ENCODE results near the gene TRAPPC2L. TPM values are rescaled to one million over a fixed set of nuclear protein-coding genes. Genes with fewer than 3 reads are reported as not detected.
A peak's percentile ranks its signal among the peaks of the same experiment; 100 is the strongest.

TRAPPC2L gene
- total and polyA plus RNA-seq, 2 of the 13 experiments (the other 11 are each of a cell fraction or from before 2014, with no cell fraction given), result 96.3 to 107 TPM

GRCh38 chr16:88807142-88807625, 49.7 kb upstream of the TRAPPC2L start (continued):
- TF ChIP-seq MXD3 (CRISPR knock-in tag; IDR thresholded peaks at IDR 0.05) (no peak), TBP (CRISPR knock-in tag; IDR thresholded peaks at IDR 0.05) (no peak), PRMT3 (CRISPR knock-in tag; IDR thresholded peaks at IDR 0.05; ENCODE audit: borderline replicate concordance, low read depth) (no peak), MATR3 (CRISPR knock-in tag; IDR thresholded peaks at IDR 0.05) (no peak), RFX3 (CRISPR knock-in tag; IDR thresholded peaks at IDR 0.05) (no peak), KDM5A (IDR thresholded peaks at IDR 0.05; ENCODE audit: borderline replicate concordance, low read length) (no peak), ZBED4 (CRISPR knock-in tag; IDR thresholded peaks at IDR 0.05; ENCODE audit: borderline replicate concordance) (no peak), ZNF770 (CRISPR knock-in tag; IDR thresholded peaks at IDR 0.05) (no peak), ZNF431 (CRISPR knock-in tag; IDR thresholded peaks at IDR 0.05; ENCODE audit: borderline replicate concordance, low read depth) (no peak), ZBTB49 (CRISPR knock-in tag; IDR thresholded peaks at IDR 0.05; ENCODE audit: borderline replicate concordance) (no peak), FOXO4 (CRISPR knock-in tag; conservative IDR thresholded peaks at IDR 0.05) (no peak), AGO2 (optimal IDR thresholded peaks at IDR 0.05; ENCODE audit: low read depth, low read length) (peak; percentile 96), SP2 (CRISPR knock-in tag; IDR thresholded peaks at IDR 0.05) (no peak), TCF12 (IDR thresholded peaks at IDR 0.05) (no peak), TCF12 (CRISPR knock-in tag; IDR thresholded peaks at IDR 0.05) (no peak), TFDP2 (CRISPR knock-in tag; IDR thresholded peaks at IDR 0.05) (no peak)

All from HepG2 (cell line).